Measurements from ENCODE around the gene MED9.

MED9 gene

GRCh38 chr17:17518014-17518413 is 41.2 kb downstream of the MED9 start:
- DNase-seq, result no peak

DNA sequence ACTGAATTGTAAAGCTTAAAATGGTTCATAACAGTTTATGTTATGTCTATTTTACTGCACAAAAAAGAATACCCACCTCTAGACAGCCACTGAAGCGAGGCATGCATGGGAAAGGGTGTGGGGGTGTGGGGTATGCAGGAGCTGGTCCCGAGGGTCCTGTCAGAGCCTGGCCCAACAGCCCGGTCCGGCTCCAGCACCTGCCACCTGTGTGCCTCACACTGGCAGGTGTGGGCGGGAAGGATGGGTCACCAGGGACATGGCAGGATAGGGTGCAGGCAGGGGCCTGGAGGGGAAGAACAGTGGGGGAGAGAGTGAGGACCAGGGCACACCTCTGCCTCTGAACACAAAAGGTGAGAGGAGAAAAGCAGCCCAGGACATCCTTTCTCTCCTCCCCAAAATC is 42.2 kb downstream of the MED9 start:
- no peak for DNase-seq

DNA sequence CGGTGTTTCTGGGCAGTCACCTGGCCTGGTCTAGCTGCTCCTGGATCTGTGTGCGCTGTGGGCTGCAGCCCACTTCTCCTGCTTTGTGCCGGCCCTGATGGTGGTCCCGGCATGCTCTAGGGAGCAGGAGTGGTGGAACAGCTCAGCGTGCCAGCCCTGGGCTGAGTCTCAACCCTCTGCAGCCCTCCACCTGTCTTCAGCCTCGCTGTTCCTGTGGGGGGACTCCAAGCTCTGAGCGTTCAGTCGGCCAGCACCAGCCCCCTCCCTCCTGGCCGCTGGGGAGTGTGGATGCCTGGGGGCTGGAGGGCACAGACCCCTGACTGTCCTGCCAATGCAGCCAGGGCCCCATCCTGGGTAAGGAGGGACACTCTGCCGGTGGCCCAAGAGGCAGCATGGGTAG is 43.1 kb downstream of the MED9 start:
- no peak for DNase-seq

GRCh38 chr17:17520599-17521232 is 43.9 kb downstream of the MED9 start:
- no peak for DNase-seq

DNA sequence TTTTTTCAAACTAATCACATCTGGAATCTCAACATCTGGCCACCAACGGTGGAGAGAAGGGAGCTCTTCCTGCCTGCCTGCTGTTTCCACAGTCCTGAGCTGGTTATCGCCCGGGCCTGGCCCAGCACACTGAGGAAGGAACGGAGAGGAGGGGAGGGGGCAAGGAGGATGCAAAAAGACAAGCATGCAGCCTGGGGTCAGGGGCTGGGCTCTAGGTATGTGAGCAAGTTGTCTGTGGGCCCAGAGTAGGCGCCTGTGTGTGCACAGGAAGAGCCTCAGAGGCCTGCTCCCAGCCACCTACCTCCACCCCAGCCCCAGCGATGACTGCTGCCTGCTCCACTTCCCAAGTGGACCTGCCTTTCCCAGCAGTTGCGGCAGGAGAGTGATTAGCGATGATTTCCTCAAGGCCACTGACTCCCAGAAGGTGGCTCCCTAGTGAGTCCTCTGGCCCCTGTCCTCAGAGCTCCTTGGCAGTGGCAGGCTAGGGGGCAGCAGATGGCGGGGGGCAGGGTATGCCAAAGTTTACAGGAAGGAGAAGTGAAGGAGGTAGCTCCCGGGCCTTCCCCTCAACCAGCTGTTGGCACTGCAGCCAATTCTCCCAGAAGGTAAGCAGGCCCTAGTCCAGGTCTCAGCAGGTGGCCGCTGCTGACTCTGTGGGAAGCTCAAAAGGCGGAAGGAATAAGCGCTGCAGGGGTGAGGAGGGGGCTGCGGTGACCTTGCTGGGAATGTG is 46.4 kb downstream of the MED9 start:
- DNase-seq, result no peak

DNA sequence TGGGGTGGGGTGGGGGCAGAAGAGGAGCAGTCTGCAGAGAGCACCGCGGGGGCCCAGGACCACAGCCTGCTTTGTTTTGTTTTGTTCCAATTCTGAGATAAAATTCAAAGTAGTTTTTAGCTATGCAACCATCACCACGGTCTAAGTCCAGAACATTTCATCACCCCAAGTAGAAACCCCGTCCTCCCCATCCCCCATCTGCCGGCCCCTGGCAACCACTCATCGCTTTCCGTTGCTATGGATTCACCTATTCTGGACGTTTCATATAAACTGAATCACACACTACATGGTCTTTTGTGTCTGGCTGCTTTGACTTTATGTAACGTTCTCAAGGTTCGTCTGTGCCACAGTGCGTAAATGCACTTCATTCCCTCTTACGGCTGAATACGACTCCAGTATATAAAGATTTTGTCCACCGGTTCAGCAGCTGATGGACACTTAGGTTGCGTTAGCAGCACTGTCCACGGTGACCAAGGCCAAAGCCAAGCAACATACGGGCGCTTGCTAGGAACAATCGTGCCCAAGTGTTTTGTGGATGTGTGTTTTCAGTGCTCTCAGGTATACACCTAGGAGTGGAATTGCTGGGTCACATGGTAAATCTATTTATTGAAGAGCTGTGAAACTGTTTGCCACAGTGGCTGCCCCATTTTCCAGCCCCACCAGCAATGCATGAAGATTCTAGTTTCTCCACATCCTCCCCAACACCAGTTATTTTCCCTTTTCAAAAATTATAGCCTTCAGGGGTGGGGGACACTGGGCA is 47.1 kb downstream of the MED9 start:
- DNase-seq, result no peak

- DNase-seq, result no peak
These were observed 48.5 kb downstream of the MED9 start for GRCh38 chr17:17525311-17525710.

DNA sequence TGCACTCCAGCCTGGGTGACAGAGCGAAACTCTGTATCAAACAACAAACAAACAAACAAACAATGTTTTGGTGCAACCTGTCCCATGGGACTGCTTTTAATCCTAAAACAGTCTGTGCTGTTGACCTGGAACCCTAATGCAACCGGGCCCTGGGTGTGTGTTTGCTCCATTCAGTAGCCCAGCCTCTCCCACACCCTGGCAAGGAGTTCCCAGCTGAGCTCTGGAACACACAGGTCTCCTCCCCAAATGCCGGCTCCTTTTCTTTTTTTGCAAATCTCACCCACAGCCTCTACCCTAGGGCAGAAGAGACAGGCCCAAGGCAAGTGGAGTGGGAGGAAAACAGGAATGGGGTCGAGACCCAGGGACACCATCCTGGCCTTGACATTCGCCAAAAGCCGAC is 49.2 kb downstream of the MED9 start:
- DNase-seq, result no peak

GRCh38 chr17:17526369-17526768 is 49.6 kb downstream of the MED9 start:
- DNase-seq, result no peak

GRCh38 chr17:17527534-17527933 is 50.7 kb downstream of the MED9 start:
- no peak for DNase-seq

- DNase-seq, result no peak
These were observed 51.2 kb downstream of the MED9 start for GRCh38 chr17:17527956-17528500.

DNA sequence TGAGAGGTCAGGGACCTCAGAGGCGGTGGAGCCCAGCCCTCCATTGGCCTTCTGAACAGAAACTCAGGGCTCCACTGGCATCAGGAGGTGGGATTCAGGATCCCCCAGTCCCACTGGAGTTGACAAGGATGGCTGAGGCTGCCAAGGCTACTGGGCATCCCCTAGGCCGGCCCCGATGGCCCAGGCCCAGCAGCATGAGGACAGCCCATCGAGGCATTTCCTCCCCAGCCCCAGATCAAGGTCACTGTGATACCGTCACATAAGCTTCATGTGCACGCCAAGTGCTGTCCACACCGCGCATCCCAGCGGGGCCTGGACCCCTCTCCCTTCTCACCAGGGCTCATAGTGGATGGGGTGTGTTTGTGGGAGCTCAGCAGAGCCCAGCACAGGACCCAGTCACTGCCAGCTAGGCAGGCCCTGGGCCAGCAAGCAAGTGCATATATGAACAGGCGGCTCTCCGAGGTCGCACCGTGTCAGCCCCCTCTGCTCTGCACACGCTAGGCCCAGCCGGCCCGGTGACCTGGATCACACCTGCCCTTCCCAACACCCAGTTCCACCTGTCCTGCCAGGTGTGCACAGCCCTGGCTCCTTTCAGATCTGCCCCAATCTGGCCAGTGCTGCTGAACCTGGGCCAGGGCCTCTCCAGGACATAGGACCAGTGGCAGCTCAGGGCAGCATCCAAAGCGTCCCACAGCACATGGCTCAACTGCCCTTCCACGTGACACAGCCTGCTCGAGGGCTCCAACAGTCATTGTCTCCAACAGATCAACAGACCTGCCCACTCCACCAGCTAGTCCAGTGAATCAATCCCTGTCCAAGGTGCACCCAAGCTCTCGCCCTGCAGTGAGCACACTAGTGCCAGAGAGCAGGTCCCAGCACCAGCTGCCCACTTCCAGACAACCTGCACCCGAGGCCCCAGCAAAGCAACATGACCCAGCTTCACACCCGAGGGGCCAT is 52.2 kb downstream of the MED9 start:
- no peak for DNase-seq

- DNase-seq, result no peak
These were observed 54.4 kb downstream of the MED9 start for GRCh38 chr17:17531156-17531555.

DNA sequence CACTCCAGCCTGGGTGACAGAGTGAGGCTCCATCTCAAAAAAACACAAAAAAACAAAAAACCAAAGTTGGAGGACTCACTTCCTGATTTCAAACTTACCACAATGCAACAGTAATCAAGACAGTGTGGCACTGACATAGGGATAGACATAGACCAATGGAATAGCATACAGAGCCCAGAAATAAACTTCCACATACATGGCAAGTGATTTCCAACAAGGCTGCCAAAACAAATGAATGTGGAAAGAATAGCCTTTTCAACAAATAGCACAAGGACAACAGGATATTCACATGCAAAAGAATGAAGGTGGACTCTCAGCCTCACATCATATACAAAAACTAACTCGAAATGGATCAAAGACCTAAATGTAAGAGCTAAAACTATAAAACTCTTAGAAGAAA is 56.2 kb downstream of the MED9 start:
- no peak for DNase-seq

DNA sequence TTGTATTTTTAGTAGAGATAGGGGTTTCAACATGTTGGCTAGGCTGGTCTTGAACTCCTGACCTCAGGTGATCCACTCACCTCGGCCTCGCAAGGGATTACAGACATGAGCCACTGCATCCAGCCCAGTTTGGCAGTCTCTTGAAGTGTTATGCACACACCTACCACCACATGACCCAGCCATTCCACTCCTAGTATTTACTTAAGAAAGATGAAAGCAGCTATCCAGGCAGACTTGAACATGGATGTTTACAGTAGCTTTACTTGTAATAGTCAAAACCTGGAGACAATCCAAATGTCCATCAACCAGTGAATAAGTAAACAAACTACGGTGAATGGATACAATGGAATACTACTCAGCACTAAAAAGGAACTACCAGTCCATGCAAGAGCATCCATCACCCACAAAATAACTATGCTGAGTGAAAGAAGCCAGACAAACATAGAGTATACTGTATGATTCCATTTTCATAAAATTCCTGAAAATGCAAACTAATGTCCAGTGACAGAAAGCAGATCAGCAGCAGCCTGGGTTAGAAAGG is 57.2 kb downstream of the MED9 start:
- DNase-seq, result no peak

DNA sequence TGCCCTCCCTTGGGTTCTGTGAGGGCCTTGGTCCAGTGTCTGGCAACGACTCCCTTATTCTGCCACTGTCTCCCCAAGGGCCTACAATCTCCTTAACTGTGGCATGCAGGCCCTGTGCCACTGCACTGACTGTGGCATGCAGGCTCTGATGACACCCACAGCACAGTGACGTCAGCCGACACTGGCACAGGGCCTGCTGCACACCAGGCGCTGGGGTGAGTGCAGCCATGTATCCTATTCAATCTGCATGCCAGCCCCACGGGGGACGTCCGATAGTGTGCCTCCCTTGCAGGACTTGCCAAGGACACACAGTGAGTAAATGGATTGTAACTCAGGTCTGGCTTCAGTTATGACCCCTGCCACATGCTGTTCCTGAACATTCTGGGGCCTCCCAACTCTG is 59.2 kb downstream of the MED9 start:
- no peak for DNase-seq

GRCh38 chr17:17536702-17537101 is 59.9 kb downstream of the MED9 start:
- no peak for DNase-seq

GRCh38 chr17:17537311-17538099 is 60.7 kb downstream of the MED9 start:
- DNase-seq, result no peak

GRCh38 chr17:17538417-17539391 is 61.9 kb downstream of the MED9 start:
- no peak for DNase-seq

- no peak for DNase-seq
These were observed 62.8 kb downstream of the MED9 start for GRCh38 chr17:17539591-17539990.
